Measurements from ENCODE around the gene OR51L1. TPM values are rescaled to one million over a fixed set of nuclear protein-coding genes. Genes with fewer than 3 reads are reported as not detected.

Gene OR51L1
- total and polyA plus RNA-seq, 2 experiments from 2014 or later = not detected

GRCh38 chr11:4982678-4983077 is 12.0 kb upstream of the OR51L1 start:
- no peak overlapping the region for H3K4me3 ChIP-seq
- no peaks in the 10 kb centered on the region for H4K20me1 ChIP-seq (replicated peaks; ENCODE audit: insufficient read depth)
- no peaks in the 10 kb centered on the region for H3K9me2 ChIP-seq (ENCODE audit: insufficient read depth)
- H2AFZ ChIP-seq = no peak overlapping the region
- H3K27me3 Mint-ChIP-seq (ENCODE audit: insufficient read depth, low read depth, poor library complexity) = peaks cover 4% of the 10 kb centered on the region
- DNase-seq (ENCODE audit: low spot score) (no peak), ATAC-seq (no peak)
- no peaks in the 10 kb centered on the region for H3K36me3 Mint-ChIP-seq (ENCODE audit: low read depth)
- no peaks in the 10 kb centered on the region for H3K27me3 ChIP-seq (ENCODE audit: insufficient read depth)
- no peak overlapping the region for H3K4me2 ChIP-seq
- H3K27ac Mint-ChIP-seq = no peak overlapping the region
- H3K27ac ChIP-seq (ENCODE audit: low read depth) = no peak overlapping the region
- no peaks in the 10 kb centered on the region for H3K79me2 ChIP-seq (replicated peaks; ENCODE audit: insufficient read depth)
- no peaks in the 10 kb centered on the region for H3K4me1 Mint-ChIP-seq
- no peaks in the 10 kb centered on the region for H3K9me3 Mint-ChIP-seq
- no peaks in the 10 kb centered on the region for H3K36me3 ChIP-seq (ENCODE audit: insufficient read depth)
- no peaks in the 10 kb centered on the region for H3K4me1 ChIP-seq (ENCODE audit: insufficient read depth)
- H3F3A ChIP-seq (replicated peaks; ENCODE audit: low read depth) = no peaks in the 10 kb centered on the region
- H3K4me3 Mint-ChIP-seq = no peak overlapping the region
- TF ChIP-seq ZNF114 (CRISPR knock-in tag; IDR thresholded peaks at IDR 0.05) = no peak
- no peak for TF ChIP-seq CREB1 (CRISPR knock-in tag; IDR thresholded peaks at IDR 0.05; ENCODE audit: low read depth)
- no peak for TF ChIP-seq NANOG (IDR thresholded peaks at IDR 0.05; ENCODE audit: borderline replicate concordance)
- TF ChIP-seq JUNB (IDR thresholded peaks at IDR 0.05; ENCODE audit: unreplicated experiment) = no peak
- TF ChIP-seq ZNF331 (CRISPR knock-in tag; IDR thresholded peaks at IDR 0.05; ENCODE audit: low read depth) = no peak
- TF ChIP-seq REST (IDR thresholded peaks at IDR 0.05; ENCODE audit: unreplicated experiment) = no peak
- TF ChIP-seq STAT1 (IDR thresholded peaks at IDR 0.05; ENCODE audit: unreplicated experiment) = no peak
- no peak for TF ChIP-seq ZNF462 (CRISPR knock-in tag; IDR thresholded peaks at IDR 0.05)
- no peak for TF ChIP-seq POLR2AphosphoS5 (IDR thresholded peaks at IDR 0.05; ENCODE audit: low read depth)
- no peak for TF ChIP-seq EZH2phosphoT487 (IDR thresholded peaks at IDR 0.05; ENCODE audit: unreplicated experiment)
- TF ChIP-seq ETS1 (IDR thresholded peaks at IDR 0.05) = no peak
- TF ChIP-seq EZH2 (IDR thresholded peaks at IDR 0.05; ENCODE audit: low read depth, unreplicated experiment) = no peak
- TF ChIP-seq CTCF (conservative IDR thresholded peaks at IDR 0.05; ENCODE audit: low read depth in 2 of 2) = no peak

All from GM23338 (cell line).